GM08714 (cell line): ENCODE results near the gene OR6C70.
"Not testable (repeated sequence)": the region's sequence is repeated elsewhere in the genome, so short reads cannot be mapped to it uniquely, and the experiment has no call there.

Source experiments
- H3K4me3 ChIP-seq: fragments of 200-500 bp; sonication (Bioruptor generic); 2 replicates; pipeline ENCODE4 v1.5.1; 2014; ENCODE audit warnings: mild to moderate bottlenecking, low read length, inconsistent platforms
- ZNF274 ChIP-seq: IDR thresholded peaks from 2 replicates; pipeline ENCODE4 v1.6.1; 2012; ENCODE audit warnings: mild to moderate bottlenecking, low read depth, low read length

The OR6C70 gene

GRCh38 chr12:55445357-55445756 is 24.6 kb downstream of the OR6C70 start:
- H3K4me3 ChIP-seq: no peak overlapping the region
- no peak for TF ChIP-seq ZNF274

DNA sequence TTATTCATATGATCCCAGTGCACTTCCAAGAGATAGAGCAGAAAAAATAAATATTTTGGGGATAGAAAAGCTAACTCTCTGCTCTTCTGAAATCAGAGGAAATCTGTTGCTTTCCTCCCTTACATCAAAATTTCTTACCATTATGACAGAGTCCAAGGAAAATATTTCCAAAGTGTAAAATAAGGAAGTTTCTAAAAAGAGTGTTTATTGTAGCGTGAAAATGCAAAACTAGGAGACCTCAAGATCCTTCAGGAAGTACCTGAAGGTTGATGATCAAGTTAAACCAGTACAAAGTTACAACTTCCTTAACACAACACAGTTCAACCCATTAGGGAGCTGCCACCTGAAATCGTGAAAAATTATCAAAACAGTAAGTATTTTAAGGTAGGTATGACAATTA is 26.2 kb downstream of the OR6C70 start, which contains the start of gene OR6C2:
TSS of gene OR6C2 (plus strand) at position 301 of the 400 bp plus-strand sequence. CDS start 8,138 bp downstream, outside the sequence.
- H3K4me3 ChIP-seq: no peak within 1 kb of the TSS
- no peak for TF ChIP-seq ZNF274

- not testable (repeated sequence) for H3K4me3 ChIP-seq
Observed at GRCh38 chr12:55441233-55441632, 28.7 kb downstream of the OR6C70 start.

- no peak overlapping the region for H3K4me3 ChIP-seq
- no peak for TF ChIP-seq ZNF274
Observed at GRCh38 chr12:55428331-55429243, 41.4 kb downstream of the OR6C70 start.

DNA sequence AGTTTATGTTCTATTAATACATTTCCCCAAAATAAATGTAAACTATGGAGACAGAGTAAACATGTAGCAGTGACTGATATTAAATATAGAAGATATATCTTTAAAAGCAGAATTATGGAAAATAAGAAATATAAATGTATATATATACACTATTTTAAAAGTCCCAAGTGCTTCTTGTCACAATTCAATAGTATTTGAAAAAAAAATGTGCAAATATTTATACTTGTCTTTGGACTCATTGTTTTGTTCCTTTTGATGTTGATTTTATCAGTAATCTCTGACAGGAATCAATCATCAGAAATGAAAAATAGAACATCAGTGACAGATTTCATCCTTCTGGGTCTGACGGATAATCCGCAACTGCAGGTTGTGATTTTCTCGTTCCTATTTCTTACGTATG is 44.0 kb downstream of the OR6C70 start, which contains the start of gene OR6C76:
TSS of gene OR6C76 (plus strand) at position 301 of the 400 bp plus-strand sequence. CDS start at position 301, 0 bp downstream.
- no peak for TF ChIP-seq ZNF274
- no peak within 1 kb of the TSS for H3K4me3 ChIP-seq

- no peak for TF ChIP-seq ZNF274
Observed at GRCh38 chr12:55420307-55420962, 49.5 kb downstream of the OR6C70 start.

More at GRCh38 chr12:55420307-55420962, 49.5 kb downstream of the OR6C70 start:
- H3K4me3 ChIP-seq: no peak overlapping the region
